IgD-negative memory B cell (primary cell): ENCODE results near the gene SYT5. TPM values are rescaled to one million over a fixed set of nuclear protein-coding genes. Genes with fewer than 3 reads are reported as not detected.
A peak's percentile ranks its signal among the peaks of the same experiment; 100 is the strongest.
"Not testable (repeated sequence)": the region's sequence is repeated elsewhere in the genome, so short reads cannot be mapped to it uniquely, and the experiment has no call there.

ENCODE experiments used
- H3K27ac Mint-ChIP-seq, 3 donors: one replicate each; pipeline ENCODE4 v1.8.0; 2020 to 2022; ENCODE audit warnings: mild to moderate bottlenecking in 3 of 3, mixed read lengths in 3 of 3, moderate library complexity in 1 of 3
- H3K27me3 Mint-ChIP-seq: one replicate; pipeline ENCODE4 v1.8.0; 2021; ENCODE audit warnings: mixed read lengths
- H3K36me3 Mint-ChIP-seq: one replicate; pipeline ENCODE4 v1.8.0; 2020; ENCODE audit warnings: mild to moderate bottlenecking, mixed read lengths
- H3K4me1 Mint-ChIP-seq, 3 donors: one replicate each; pipeline ENCODE4 v1.8.0; 2020 to 2022; ENCODE audit warnings: mixed read lengths in 3 of 3, mild to moderate bottlenecking in 1 of 3
- H3K4me3 Mint-ChIP-seq, 4 donors: one replicate each; pipeline ENCODE4 v1.8.0; 2020 to 2022; ENCODE audit warnings: mild to moderate bottlenecking in 4 of 4, mixed read lengths in 4 of 4, moderate library complexity in 3 of 4
- H3K9me3 Mint-ChIP-seq, 3 donors: one replicate each; pipeline ENCODE4 v1.8.0; 2020 to 2021; ENCODE audit warnings: mixed read lengths in 3 of 3, mild to moderate bottlenecking in 1 of 3
- polyA plus RNA-seq: library from polyadenylated mRNA; unstranded; fragments of 300-500 nt; fragmentation: Illumina TruSeq; gene quantifications from one replicate; pipeline ENCODE4 v1.2.3, GENCODE V29; 2021

SYT5 gene
- polyA plus RNA-seq, result 0.43 TPM

- Mint-ChIP-seq H3K9me3 (peaks cover 0 to 3% (median 0%) of the 10 kb centered on the region in 3 donors), H3K27ac (peak within 1 kb of the TSS; percentile 98 to 100 (median 100)), H3K4me1 (peaks cover 11 to 14% (median 11%) of the 10 kb centered on the region in 3 donors), H3K4me3 (peak within 1 kb of the TSS; percentile 79 to 94 (median 90)), H3K36me3 (no peaks in the 10 kb centered on the region), H3K27me3 (peaks cover 45% of the 10 kb centered on the region)
Measured at GRCh38 chr19:55179606-55180484, at the start of gene SYT5. Gene SYT5, minus strand, starts transcription at chr19:55180289. Its CDS starts 1,248 bp downstream, at chr19:55179041.

- Mint-ChIP-seq H3K27ac (no peak overlapping the region), H3K4me3 (no peak overlapping the region), H3K4me1 (peaks cover 0 to 5% (median 0%) of the 10 kb centered on the region in 3 donors), H3K9me3 (no peaks in the 10 kb centered on the region), H3K36me3 (peaks cover 10% of the 10 kb centered on the region), H3K27me3 (no peaks in the 10 kb centered on the region)
Measured at GRCh38 chr19:55229789-55230182, 49.7 kb upstream of the SYT5 start.

DNA sequence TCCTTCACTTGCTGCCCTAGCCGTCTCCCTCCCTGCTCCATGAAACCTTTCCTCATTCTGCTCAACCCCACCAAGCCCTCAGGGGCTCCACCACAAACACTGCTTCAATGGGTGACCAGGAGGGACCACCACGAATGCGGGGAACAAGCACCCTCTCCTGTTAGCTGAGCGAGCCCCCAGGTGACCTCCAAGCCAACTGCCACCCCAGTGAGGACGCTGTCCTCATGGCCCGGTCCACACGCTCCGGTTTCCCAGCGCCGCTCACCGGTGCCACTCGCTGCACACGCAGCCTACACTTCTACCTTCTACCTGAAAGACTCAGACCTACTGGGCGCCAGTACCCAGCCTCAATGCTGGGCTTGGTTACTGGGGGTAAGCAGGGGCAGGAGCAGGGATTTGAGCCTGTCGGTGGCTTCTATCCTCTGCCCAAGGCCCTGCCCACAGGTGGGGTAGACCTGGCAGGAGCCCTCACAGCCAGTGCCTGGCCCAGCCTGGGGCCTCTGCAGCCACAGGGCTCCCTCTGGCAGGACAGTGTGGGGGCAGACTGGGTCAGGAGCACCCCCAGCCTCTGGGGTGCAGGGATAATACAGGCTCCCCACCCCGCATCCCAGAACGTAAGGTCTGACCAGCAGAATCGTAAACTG lies 49.2 kb upstream of the SYT5 start:
- Mint-ChIP-seq H3K4me1 (peaks cover 0 to 5% (median 0%) of the 10 kb centered on the region in 3 donors), H3K36me3 (peaks cover 5% of the 10 kb centered on the region), H3K27ac (peak overlapping the region in 1 of 3 donors; percentile 67), H3K9me3 (no peaks in the 10 kb centered on the region), H3K27me3 (no peaks in the 10 kb centered on the region), H3K4me3 (no peak overlapping the region)

DNA sequence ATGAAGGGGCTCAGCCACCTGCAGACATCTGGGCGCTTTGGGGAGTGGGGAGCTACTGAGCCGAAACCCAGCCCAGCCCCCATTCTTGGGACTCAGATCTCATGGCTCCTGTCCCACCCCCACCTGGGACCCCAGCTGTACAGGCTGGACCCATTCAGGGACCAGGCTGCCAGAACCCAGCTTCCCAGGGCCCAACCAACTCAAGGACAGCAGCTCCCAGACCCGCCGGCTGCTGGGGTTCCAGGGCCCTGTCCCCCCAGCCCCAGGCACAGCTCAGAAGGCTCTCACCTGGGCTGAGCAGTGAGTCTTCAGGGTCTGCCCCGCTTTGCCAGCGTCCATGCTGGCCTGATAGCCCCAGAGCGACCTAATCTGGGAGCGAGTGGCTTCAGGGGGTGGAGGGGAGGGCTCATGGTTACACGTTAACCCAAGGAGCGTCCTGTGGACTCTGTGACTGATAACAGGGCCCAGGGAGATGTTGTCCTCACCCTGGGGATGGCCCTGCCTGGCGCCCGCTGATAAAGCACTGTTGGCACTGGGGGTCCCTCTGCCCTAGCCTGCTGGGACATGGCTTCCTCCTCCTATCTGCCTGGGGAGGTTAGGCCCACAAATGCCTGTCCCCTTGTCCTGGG lies 48.4 kb upstream of the SYT5 start, which contains the start of gene TMEM86B:
TMEM86B (minus strand) TSS at position 361 of the 629 bp plus-strand sequence; CDS start at position 339, 22 bp downstream.
- H3K36me3 Mint-ChIP-seq, result peaks cover 4% of the 10 kb centered on the region
- H3K27ac Mint-ChIP-seq, result peak within 1 kb of the TSS in 2 of 3 donors; percentile 42 to 67
- peaks cover 0 to 5% (median 0%) of the 10 kb centered on the region in 3 donors for H3K4me1 Mint-ChIP-seq
- no peaks in the 10 kb centered on the region for H3K9me3 Mint-ChIP-seq
- H3K4me3 Mint-ChIP-seq, result peak within 1 kb of the TSS in 1 of 4 donors; percentile 54
- no peaks in the 10 kb centered on the region for H3K27me3 Mint-ChIP-seq

- Mint-ChIP-seq H3K4me3 (peak overlapping the region in 1 of 4 donors; percentile 54), H3K9me3 (no peaks in the 10 kb centered on the region), H3K27ac (peak overlapping the region in 1 of 3 donors; percentile 42), H3K36me3 (peaks cover 4% of the 10 kb centered on the region), H3K27me3 (no peaks in the 10 kb centered on the region), H3K4me1 (peaks cover 0 to 5% (median 0%) of the 10 kb centered on the region in 3 donors)
Measured at GRCh38 chr19:55228015-55228391, 47.9 kb upstream of the SYT5 start.

- Mint-ChIP-seq H3K27me3 (no peaks in the 10 kb centered on the region), H3K27ac (peak overlapping the region in 1 of 3 donors; percentile 42), H3K36me3 (peaks cover 2% of the 10 kb centered on the region), H3K4me1 (peaks cover 0 to 5% (median 0%) of the 10 kb centered on the region in 3 donors), H3K9me3 (no peaks in the 10 kb centered on the region), H3K4me3 (no peak overlapping the region)
Measured at GRCh38 chr19:55227241-55228014, 47.3 kb upstream of the SYT5 start.

GRCh38 chr19:55226788-55227187 lies 46.7 kb upstream of the SYT5 start:
- H3K9me3 Mint-ChIP-seq, result no peaks in the 10 kb centered on the region
- H3K27me3 Mint-ChIP-seq, result no peaks in the 10 kb centered on the region
- H3K27ac Mint-ChIP-seq, result no peak overlapping the region
- peaks cover 0 to 5% (median 0%) of the 10 kb centered on the region in 3 donors for H3K4me1 Mint-ChIP-seq
- H3K36me3 Mint-ChIP-seq, result peaks cover 2% of the 10 kb centered on the region
- H3K4me3 Mint-ChIP-seq, result no peak overlapping the region

DNA sequence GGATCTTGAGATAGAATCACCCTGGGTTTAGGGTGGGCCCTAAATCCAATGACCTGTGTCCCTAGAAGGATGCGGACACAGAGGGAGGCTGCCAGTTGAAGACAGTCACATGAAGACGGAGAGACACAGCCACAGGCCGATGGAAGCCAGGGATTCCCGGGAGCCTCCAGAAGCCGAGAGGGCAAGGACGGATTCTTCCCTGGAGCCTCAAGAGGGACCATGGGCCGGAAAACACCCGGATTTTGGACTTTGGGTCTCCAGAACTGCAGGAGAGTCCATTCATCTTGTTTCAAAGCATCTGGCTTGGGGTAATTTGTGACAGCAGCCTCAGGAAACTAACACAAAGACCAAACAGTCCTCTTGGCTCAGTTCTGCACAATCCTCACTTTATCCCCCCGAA lies 46.2 kb upstream of the SYT5 start:
- peak overlapping the region in 1 of 4 donors; percentile 75 for H3K4me3 Mint-ChIP-seq
- no peaks in the 10 kb centered on the region for H3K27me3 Mint-ChIP-seq
- H3K27ac Mint-ChIP-seq, result no peak overlapping the region
- H3K9me3 Mint-ChIP-seq, result no peaks in the 10 kb centered on the region
- peaks cover 0 to 5% (median 0%) of the 10 kb centered on the region in 3 donors for H3K4me1 Mint-ChIP-seq
- H3K36me3 Mint-ChIP-seq, result peaks cover 4% of the 10 kb centered on the region

- peak overlapping the region in 1 of 3 donors; percentile 57 for H3K27ac Mint-ChIP-seq
- H3K4me3 Mint-ChIP-seq, result no peak overlapping the region
- H3K4me1 Mint-ChIP-seq, result peaks cover 0 to 5% (median 0%) of the 10 kb centered on the region in 3 donors
- H3K9me3 Mint-ChIP-seq, result peaks cover 0 to 6% (median under 1%) of the 10 kb centered on the region in 3 donors
- no peaks in the 10 kb centered on the region for H3K27me3 Mint-ChIP-seq
- H3K36me3 Mint-ChIP-seq, result peaks cover 4% of the 10 kb centered on the region
Measured at GRCh38 chr19:55225415-55225958, 45.4 kb upstream of the SYT5 start.

- not testable (repeated sequence) for H3K4me1 Mint-ChIP-seq, H3K36me3 Mint-ChIP-seq, H3K4me3 Mint-ChIP-seq, H3K9me3 Mint-ChIP-seq, H3K27me3 Mint-ChIP-seq
- peak overlapping the region in 1 of 3 donors; percentile 43 for H3K27ac Mint-ChIP-seq
Measured at GRCh38 chr19:55224679-55225414, 44.8 kb upstream of the SYT5 start.

DNA sequence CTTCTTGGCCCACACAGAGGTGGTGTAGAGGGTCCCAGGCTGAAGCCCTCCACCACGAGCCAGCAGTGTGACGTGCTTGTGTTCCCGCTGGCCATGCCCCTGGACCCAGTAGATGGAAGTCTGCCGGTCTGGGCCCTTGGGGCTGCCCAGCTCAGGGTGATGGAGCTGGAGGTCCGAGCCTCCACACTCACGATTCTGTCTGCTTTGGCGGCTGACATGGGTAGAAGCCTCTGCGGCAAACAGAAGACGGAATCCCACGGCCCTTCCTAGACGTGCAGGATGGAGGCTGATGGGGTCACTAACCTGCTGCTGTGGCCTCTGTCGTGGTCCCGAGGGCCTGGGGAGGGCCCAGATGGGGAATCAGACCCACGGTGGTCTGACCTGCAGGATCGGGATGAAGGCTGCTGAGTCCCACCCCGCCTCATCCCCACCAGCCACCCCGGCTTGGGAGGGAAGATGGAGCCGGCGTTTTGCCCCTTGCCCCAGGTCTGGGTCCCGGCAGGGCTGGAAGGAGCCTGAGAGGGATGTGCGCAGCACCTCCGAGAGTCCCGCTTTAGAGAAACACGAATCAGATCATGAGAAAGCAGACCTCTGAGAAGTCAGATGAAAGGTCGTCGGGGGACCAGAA lies 44.1 kb upstream of the SYT5 start:
- peak overlapping the region in 1 of 3 donors; percentile 43 for H3K27ac Mint-ChIP-seq

GRCh38 chr19:55223291-55224037 lies 43.4 kb upstream of the SYT5 start:
- Mint-ChIP-seq H3K27me3 (no peaks in the 10 kb centered on the region), H3K36me3 (peaks cover 4% of the 10 kb centered on the region), H3K27ac (no peak overlapping the region), H3K9me3 (peaks cover 0 to 9% (median 4%) of the 10 kb centered on the region in 3 donors), H3K4me1 (peaks cover 0 to 5% (median 0%) of the 10 kb centered on the region in 3 donors), H3K4me3 (no peak overlapping the region)

More for the DNA sequence above, 44.1 kb upstream of the SYT5 start:
- Mint-ChIP-seq H3K4me1 (peaks cover 0 to 5% (median 0%) of the 10 kb centered on the region in 3 donors), H3K36me3 (peaks cover 4% of the 10 kb centered on the region), H3K9me3 (peaks cover 0 to 9% (median 4%) of the 10 kb centered on the region in 3 donors), H3K27me3 (no peaks in the 10 kb centered on the region), H3K4me3 (no peak overlapping the region)
